GM21367 (cell line): ENCODE results near the gene PPP6R3.
"Not testable (repeated sequence)": the region's sequence is repeated elsewhere in the genome, so short reads cannot be mapped to it uniquely, and the experiment has no call there.

Experiments used
- ATAC-seq: cut with Tn5 transposase; IDR thresholded peaks from one replicate; pipeline ENCODE4 v1.9.1; 2021; ENCODE audit not compliant: unreplicated experiment

Gene PPP6R3

DNA sequence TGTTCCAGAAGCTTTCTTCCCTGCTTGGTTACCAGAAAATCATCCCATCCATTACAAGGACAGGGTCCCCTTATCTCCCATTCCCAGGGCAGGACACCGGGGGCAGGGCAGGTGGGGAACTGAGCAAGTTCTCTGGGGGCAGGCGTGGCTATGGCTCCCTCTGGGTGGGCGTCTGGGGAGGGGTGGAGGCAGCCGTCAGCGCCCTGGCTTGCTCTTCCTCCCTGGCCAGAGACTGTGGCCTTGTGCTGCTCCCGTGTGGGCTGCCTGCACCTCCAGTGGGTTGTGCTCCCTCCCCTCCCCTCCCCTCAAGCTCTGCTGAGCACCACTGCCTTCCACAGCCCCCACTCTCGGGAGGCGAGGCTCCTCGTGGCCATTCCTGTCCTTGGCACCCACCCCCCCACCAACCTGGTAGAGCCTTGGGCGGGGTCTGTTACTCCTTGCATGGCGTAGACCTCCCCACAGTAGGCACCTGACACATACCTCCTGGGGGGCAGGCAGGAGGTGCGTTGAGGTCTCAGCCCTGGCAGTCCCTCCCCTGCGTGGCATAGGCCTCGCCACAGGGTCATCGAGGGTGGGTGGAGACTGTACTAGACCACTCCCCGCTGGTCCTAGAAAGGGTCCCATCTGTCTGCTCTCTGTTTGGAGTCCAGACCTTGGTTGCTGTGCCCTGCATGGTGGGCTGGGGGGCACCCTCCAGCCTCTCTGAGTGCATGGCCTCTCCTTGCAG is 24.2 kb upstream of the PPP6R3 start:
- ATAC-seq, result no peak

DNA sequence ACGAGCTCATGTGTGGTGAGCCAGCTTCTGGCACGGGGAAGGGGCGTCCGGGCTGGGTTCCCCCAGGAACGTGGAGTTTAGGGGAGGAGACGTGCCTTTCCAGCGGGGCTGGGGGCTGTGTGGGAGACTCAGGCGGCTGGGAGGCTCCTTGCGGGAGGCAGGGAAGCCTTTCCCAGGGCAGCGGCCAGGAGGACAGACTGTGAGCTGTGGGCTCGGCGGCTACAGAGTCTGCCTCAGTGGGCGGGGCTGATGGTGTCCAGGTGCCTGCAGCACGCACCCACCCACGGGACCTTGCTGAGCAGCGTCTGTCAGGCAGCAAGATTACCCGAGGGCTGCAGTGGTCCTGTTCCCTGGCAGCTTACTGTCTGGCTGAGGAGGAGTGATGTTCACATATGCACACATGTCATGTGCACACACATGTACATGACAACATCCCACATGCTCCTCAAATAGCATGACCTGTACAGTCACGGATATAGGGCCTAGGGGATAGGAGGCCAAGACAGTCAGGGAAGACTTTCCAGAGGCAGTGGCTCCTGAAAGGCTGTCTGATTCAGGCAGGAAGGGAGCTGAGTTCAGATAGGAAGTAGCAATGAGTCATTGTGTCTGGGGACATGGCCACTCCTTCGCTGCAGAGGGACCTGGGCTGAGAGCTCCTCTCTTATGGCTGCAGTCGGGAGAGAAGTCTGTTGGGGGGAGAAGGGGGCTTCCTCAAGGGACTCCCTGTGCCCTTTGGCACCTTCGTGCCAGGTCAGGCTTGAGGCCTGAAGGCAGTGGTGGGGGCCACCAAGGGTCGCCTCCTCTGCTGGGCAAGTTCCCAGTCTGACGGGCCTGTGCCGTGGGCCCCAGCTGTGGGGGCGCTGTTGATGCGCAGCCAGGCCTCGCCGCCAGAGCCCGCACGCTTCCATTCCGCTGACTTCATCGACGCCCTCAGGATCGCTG is 23.3 kb upstream of the PPP6R3 start:
- no peak for ATAC-seq

GRCh38 chr11:68437927-68438657 is 22.5 kb upstream of the PPP6R3 start:
- no peak for ATAC-seq

GRCh38 chr11:68438658-68439259 is 21.8 kb upstream of the PPP6R3 start:
- no peak for ATAC-seq

GRCh38 chr11:68439355-68440065 is 21.0 kb upstream of the PPP6R3 start:
- no peak for ATAC-seq

DNA sequence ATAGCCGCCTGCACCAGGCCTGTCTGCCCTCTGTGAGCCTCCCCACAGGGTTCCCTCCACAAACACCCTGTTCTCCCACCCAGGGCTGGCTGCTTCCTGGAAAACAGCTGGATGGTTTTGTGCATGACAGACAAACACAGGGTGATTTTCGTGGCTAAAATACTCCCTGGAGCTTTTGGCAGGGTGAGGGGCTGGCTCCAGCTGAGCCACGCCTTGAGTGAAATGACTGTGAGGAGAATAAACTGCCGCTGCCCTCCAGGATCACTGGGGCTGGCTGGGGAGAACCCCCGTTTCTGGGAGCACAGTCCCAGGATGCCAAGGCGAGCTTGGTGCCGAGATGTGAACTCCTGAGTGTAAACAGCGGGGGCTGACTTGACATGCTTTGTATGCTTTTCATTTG is 20.3 kb upstream of the PPP6R3 start:
- no peak for ATAC-seq

- ATAC-seq, result no peak
These were observed 18.9 kb upstream of the PPP6R3 start for GRCh38 chr11:68441466-68442230.

DNA sequence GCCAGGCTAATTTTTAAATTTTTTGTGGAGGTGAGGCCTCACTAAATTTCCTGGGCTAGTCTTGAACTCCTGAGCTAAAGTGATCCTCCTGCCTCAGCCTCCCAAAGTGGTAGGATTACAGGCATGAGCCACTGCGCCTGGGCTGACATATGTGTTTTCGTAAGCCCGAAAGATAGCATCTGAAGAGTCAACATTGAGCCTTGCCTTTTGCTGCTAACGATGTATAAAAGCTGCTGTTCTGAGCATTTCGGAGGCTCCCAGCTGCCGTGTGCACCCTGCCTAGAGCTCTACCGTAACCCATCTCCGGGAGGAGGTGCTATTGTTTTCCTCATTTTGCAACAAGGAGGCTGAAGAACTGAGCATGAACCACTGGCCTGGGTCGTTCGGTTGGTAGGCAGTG is 18.1 kb upstream of the PPP6R3 start:
- ATAC-seq, result no peak

DNA sequence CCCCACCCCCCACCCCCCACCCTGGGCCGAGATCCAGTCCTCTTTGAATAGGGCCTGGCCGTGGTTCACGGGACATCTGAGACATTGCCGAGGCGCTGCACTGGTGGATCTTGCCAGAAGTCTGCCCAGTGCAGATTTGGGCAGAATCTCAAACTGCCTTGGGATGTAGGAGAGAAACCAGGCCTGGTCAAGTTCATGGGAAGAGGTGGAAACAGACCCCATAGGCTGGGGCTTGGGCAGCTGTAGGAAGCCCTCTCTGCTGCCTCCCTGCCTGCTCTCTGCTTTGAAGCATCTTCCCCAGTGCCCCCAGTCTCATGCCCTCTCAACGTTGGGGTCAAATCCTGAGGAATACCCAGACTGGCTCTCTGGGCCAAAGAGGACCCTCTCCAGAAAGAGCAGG is 16.0 kb upstream of the PPP6R3 start:
- ATAC-seq, result no peak

- ATAC-seq, result no peak
These were observed 15.0 kb upstream of the PPP6R3 start for GRCh38 chr11:68445531-68446035.

GRCh38 chr11:68446046-68446725 is 14.4 kb upstream of the PPP6R3 start:
- ATAC-seq, result no peak

- no peak for ATAC-seq
These were observed 13.3 kb upstream of the PPP6R3 start for GRCh38 chr11:68447015-68447801.

DNA sequence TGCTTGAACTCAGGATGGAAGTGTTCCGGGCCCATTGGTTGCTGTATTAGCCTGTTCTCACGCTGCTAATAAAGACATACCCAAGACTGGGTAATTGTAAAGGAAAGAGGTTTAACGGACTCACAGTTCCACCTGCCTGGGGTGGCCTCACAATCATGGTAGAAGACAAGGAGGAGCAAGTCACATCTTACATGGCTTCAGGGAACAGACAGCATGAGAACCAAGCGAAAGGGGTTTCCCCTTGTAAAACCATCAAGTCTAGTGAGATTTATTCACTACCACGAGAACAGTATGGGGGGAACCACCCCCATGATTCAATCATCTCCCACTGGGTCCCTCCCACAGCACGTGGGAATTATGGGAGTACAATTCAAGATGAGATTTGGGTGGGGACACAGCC is 12.6 kb upstream of the PPP6R3 start:
- not testable (repeated sequence) for ATAC-seq

DNA sequence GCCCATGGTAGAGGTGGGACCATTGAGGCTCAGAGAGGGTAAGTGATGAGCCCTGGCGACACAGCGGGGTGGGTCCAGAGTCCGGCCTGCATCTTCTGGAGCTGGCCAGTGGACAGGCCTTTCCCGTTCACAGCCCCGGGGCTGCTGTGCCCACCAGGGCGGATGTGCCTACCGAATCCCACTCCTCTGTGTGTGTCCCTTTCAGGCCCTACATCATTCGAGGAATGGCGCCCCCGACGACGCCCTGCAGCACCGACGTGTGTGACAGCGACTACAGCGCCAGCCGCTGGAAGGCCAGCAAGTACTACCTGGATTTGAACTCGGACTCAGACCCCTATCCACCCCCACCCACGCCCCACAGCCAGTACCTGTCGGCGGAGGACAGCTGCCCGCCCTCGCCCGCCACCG is 11.9 kb upstream of the PPP6R3 start:
- ATAC-seq, result no peak

GRCh38 chr11:68449951-68450350 is 10.6 kb upstream of the PPP6R3 start:
- no peak for ATAC-seq

DNA sequence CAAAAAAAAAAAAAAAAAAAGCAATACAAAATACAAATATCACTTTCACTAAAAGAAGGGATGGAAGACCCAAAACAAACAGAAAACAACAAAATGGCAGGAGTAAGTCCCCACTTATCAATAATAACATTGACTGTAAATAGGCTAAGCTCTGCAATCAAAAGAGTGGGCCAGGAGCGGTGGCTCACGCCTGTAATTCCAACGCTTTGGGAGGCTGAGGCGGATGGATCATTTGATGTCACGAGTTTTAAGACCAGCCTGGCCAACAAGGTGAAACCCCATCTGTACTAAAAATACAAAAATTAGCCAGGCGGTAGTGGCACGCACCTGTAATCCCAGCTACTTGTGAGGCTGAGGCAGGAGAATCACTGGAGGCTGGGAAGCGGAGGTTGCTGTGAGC is 9.8 kb upstream of the PPP6R3 start:
- ATAC-seq, result no peak

DNA sequence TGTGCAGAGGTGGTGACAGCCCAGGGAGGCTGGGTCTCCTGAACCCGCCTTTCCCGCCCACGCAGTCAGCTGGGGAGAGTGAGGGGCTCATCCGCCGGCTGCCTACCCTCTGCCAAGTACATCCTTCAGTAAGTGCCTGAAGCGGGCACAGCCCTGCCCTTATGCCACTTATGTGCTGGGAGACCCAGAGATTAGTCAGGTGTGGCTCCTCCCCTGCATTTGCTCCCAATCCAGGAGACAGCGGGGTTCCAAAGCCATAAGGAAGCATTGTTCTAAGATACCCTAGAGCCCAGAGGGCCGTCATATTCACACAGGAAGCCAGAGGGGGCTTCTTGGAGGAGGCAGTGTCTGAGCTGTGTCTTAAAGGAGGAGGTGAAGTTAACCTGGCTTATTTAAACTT is 5.8 kb upstream of the PPP6R3 start:
- no peak for ATAC-seq

- ATAC-seq, result no peak
These were observed 5.1 kb upstream of the PPP6R3 start for GRCh38 chr11:68455485-68455884.
